ENCODE measurements around the gene LRP8.

LRP8 gene

DNA sequence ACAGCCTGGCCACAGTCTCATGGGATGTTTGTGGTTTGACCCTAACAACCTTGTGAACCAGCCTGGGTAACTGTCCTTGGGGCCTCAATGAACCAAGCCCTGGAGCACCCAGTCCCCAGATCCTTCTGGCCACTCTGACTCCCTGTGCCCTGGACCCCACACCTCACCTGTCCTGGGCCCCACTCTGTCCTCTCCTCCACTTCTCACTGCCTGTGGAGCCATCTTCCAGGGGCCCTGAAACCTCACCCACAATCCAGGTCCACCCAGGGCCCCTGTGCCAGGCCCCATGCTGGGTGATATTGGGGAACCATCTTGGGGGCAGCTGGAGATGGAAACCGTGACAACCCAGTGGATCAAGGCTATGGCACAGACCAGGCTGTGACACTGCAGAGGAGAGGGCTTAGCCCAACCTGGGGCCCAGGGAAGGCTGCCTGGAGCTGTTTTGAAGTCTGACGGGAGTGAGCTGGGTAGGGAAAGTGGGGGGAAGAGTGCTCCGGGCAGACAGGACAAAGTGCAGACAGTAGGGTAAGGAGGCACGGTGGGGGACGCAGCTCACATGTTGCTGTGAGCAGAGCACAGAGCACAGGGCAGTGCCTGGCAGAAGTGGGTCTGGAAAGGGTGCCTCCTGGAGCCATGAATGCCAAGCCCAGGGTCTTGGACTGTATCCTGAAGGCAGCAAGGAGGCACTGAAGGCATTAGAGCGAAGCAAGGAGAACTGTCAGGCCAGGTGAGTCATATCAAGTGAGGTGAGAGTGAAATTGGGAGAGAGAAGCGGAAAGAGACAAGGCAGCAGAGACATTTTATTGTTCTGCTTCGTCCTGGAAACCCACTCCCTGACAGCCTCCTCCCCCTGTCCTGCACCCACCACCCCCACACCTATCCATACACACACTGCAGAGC lies 12.1 kb upstream of the LRP8 start:
- Histone ChIP-seq H3K9me3 (ENCODE audit: insufficient read depth, low read length) (no peaks in the 10 kb centered on the region), H3K27me3 (ENCODE audit: low read length) (no peaks in the 10 kb centered on the region)
- TF ChIP-seq EZH2phosphoT487 (conservative IDR thresholded peaks at IDR 0.05; ENCODE audit: low read length): no peak
- TF ChIP-seq, protein P1, sequence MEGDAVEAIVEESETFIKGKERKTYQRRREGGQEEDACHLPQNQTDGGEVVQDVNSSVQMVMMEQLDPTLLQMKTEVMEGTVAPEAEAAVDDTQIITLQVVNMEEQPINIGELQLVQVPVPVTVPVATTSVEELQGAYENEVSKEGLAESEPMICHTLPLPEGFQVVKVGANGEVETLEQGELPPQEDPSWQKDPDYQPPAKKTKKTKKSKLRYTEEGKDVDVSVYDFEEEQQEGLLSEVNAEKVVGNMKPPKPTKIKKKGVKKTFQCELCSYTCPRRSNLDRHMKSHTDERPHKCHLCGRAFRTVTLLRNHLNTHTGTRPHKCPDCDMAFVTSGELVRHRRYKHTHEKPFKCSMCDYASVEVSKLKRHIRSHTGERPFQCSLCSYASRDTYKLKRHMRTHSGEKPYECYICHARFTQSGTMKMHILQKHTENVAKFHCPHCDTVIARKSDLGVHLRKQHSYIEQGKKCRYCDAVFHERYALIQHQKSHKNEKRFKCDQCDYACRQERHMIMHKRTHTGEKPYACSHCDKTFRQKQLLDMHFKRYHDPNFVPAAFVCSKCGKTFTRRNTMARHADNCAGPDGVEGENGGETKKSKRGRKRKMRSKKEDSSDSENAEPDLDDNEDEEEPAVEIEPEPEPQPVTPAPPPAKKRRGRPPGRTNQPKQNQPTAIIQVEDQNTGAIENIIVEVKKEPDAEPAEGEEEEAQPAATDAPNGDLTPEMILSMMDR (IDR thresholded peaks at IDR 0.05; ENCODE audit: insufficient read depth, low read length, poor library complexity, severe bottlenecking): no peak

DNA sequence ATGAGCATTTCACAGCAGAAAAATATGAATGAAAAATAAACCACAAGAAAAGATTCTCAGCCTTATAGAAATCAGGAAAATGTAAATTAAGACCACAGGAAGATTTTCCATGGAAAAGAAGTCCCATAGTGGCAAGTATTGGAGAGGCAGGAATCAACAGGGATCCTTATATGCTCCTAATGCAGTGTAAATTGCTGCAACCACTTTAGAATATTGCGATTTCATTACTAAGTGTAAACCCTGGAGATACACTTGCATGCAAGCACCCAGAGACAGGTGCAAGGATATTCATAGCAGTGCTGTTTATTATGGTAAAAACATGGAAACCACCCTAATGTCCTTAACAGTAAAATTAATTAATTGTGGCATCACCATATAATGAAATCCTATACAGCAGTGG lies 10.6 kb upstream of the LRP8 start:
- H3K9me3 ChIP-seq (ENCODE audit: insufficient read depth, low read length): no peaks in the 10 kb centered on the region
- H3K36me3 ChIP-seq (ENCODE audit: low read length): peaks cover 12% of the 10 kb centered on the region; the same call in 1 of the 2 replicates
- no peaks in the 10 kb centered on the region for H3K9me2 ChIP-seq (replicated peaks; ENCODE audit: insufficient read depth, low read length)
- no peaks in the 10 kb centered on the region for H4K20me1 ChIP-seq (ENCODE audit: low read depth, low read length)
- TF ChIP-seq, protein P1 (IDR thresholded peaks at IDR 0.05; ENCODE audit: insufficient read depth, low read length, poor library complexity, severe bottlenecking): no peak
- 0 out of 2 replicates have a peak, but pooled peaks cover 5% of the 10 kb centered on the region for H3F3A ChIP-seq (ENCODE audit: insufficient read depth)
- no peak overlapping the region for H3K4me3 ChIP-seq (ENCODE audit: insufficient read depth, low read length, poor library complexity, severe bottlenecking)
- H3K4me2 ChIP-seq (ENCODE audit: low read depth, low read length, poor library complexity, severe bottlenecking): no peak overlapping the region
- H3K27ac ChIP-seq (ENCODE audit: low read depth, low read length): no peak overlapping the region
- H2AFZ ChIP-seq (ENCODE audit: low read depth, low read length, severe bottlenecking): no peak overlapping the region
- no peak overlapping the region for H3K9ac ChIP-seq (ENCODE audit: low read length)
- H3K27me3 ChIP-seq (ENCODE audit: low read length): no peaks in the 10 kb centered on the region
- H3K79me2 ChIP-seq (ENCODE audit: insufficient read depth, low read length): no peaks in the 10 kb centered on the region

More for the DNA sequence above, 12.1 kb upstream of the LRP8 start:
- H3K9ac ChIP-seq (ENCODE audit: low read length): no peak overlapping the region
- H3K9me2 ChIP-seq (replicated peaks; ENCODE audit: insufficient read depth, low read length): no peaks in the 10 kb centered on the region
- no peaks in the 10 kb centered on the region for H4K20me1 ChIP-seq (ENCODE audit: low read depth, low read length)
- H3F3A ChIP-seq (ENCODE audit: insufficient read depth): 0 out of 2 replicates have a peak, but pooled peaks cover 2% of the 10 kb centered on the region
- H3K4me2 ChIP-seq (ENCODE audit: low read depth, low read length, poor library complexity, severe bottlenecking): no peak overlapping the region
- no peak overlapping the region for H3K4me3 ChIP-seq (ENCODE audit: insufficient read depth, low read length, poor library complexity, severe bottlenecking)
- no peaks in the 10 kb centered on the region for H3K79me2 ChIP-seq (ENCODE audit: insufficient read depth, low read length)
- H2AFZ ChIP-seq (ENCODE audit: low read depth, low read length, severe bottlenecking): no peak overlapping the region
- H3K36me3 ChIP-seq (ENCODE audit: low read length): peaks cover 12% of the 10 kb centered on the region; the same call in 1 of the 2 replicates
- no peak overlapping the region for H3K27ac ChIP-seq (ENCODE audit: low read depth, low read length)

DNA sequence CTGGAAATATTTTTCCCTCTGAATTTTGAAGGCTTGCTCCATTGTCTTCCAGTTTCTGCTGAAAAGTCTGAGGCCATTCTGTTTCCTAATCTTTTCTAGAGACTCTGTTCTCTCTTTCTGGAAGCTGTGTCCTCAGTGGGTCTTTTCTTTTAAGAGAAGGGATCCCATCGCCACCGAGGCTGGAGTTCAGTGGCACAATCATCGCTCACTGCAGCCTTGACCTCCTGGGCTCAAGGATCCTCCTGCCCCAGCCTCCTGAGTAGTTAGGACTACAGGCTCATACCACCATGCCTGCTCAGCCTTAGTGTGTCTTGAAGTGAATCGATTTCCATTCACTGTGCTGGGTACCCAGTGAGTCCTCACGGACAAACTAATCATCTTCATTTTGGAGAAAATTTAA lies 9.6 kb upstream of the LRP8 start:
- H3K9ac ChIP-seq (ENCODE audit: low read length): no peak overlapping the region
- H3F3A ChIP-seq (ENCODE audit: insufficient read depth): 0 out of 2 replicates have a peak, but pooled peaks cover 5% of the 10 kb centered on the region
- H3K4me2 ChIP-seq (ENCODE audit: low read depth, low read length, poor library complexity, severe bottlenecking): no peak overlapping the region
- no peaks in the 10 kb centered on the region for H3K27me3 ChIP-seq (ENCODE audit: low read length)
- H3K9me3 ChIP-seq (ENCODE audit: insufficient read depth, low read length): no peaks in the 10 kb centered on the region
- peaks cover 12% of the 10 kb centered on the region; the same call in 1 of the 2 replicates for H3K36me3 ChIP-seq (ENCODE audit: low read length)
- H3K27ac ChIP-seq (ENCODE audit: low read depth, low read length): no peak overlapping the region
- no peaks in the 10 kb centered on the region for H3K9me2 ChIP-seq (replicated peaks; ENCODE audit: insufficient read depth, low read length)
- no peak overlapping the region for H3K4me3 ChIP-seq (ENCODE audit: insufficient read depth, low read length, poor library complexity, severe bottlenecking)
- no peak overlapping the region for H2AFZ ChIP-seq (ENCODE audit: low read depth, low read length, severe bottlenecking)
- no peaks in the 10 kb centered on the region for H4K20me1 ChIP-seq (ENCODE audit: low read depth, low read length)
- TF ChIP-seq, protein P1 (IDR thresholded peaks at IDR 0.05; ENCODE audit: insufficient read depth, low read length, poor library complexity, severe bottlenecking): no peak
- no peak for TF ChIP-seq EZH2phosphoT487 (conservative IDR thresholded peaks at IDR 0.05; ENCODE audit: low read length)
- H3K79me2 ChIP-seq (ENCODE audit: insufficient read depth, low read length): no peaks in the 10 kb centered on the region

Measured in SU-DHL-6 (cell line).